K562 (cell line): ENCODE data around the gene ZMIZ1. TPM values are rescaled to one million over a fixed set of nuclear protein-coding genes. Genes with fewer than 3 reads are reported as not detected.

Source experiments
- ATF3 ChIP-seq, 2 experiments: fragments of 450-650 bp in 1 of 2; sonication (generic) in 1 of 2; formaldehyde crosslinking in 1 of 2; IDR thresholded peaks in 1 of 2; conservative IDR thresholded peaks in 1 of 2; 2 replicates each; pipeline versions ENCODE4 v1.6.1 to v1.8.1; 2016 to 2023; ENCODE audit warnings: mild to moderate bottlenecking in 2 of 2, moderate library complexity in 2 of 2, inconsistent platforms in 1 of 2, missing genetic modification reagents in 1 of 2
- BCOR ChIP-seq: fragments of 450-650 bp; IDR thresholded peaks from 2 replicates; pipeline ENCODE4 v1.6.1; 2016
- CBFA2T3 ChIP-seq: fragments of 450-650 bp; IDR thresholded peaks from 2 replicates; pipeline ENCODE4 v1.6.1; 2017
- DEAF1 ChIP-seq: fragments of 450-650 bp; formaldehyde crosslinking; IDR thresholded peaks from 2 replicates; pipeline ENCODE4 v1.4.0; 2020; ENCODE audit warnings: mild to moderate bottlenecking, moderate library complexity
- ESRRA ChIP-seq: fragments of 450-650 bp; IDR thresholded peaks from 2 replicates; pipeline ENCODE4 v1.6.1; 2014; ENCODE audit warnings: low read depth, mild to moderate bottlenecking, moderate library complexity, borderline replicate concordance
- ETV1 ChIP-seq: fragments of 450-650 bp; conservative IDR thresholded peaks from 2 replicates; pipeline ENCODE4 v1.6.1; 2016; ENCODE audit warnings: missing genetic modification characterization, control low read depth, low read depth, missing compliant biosample characterization
- HNRNPL ChIP-seq: fragments of 200-400 bp; formaldehyde crosslinking; IDR thresholded peaks from 2 replicates; pipeline ENCODE4 v1.6.1; 2017; ENCODE audit warnings: low read depth, mild to moderate bottlenecking, low read length
- MEIS2 ChIP-seq: fragments of 450-650 bp; IDR thresholded peaks from 2 replicates; pipeline ENCODE4 v1.6.1; 2014; ENCODE audit warnings: mild to moderate bottlenecking; ENCODE audit not compliant: partially characterized antibody
- NBN ChIP-seq: fragments of 450-650 bp; IDR thresholded peaks from 2 replicates; pipeline ENCODE4 v1.6.1; 2016; ENCODE audit warnings: low read depth, mild to moderate bottlenecking
- NCOR1 ChIP-seq: fragments of 450-650 bp; IDR thresholded peaks from 2 replicates; pipeline ENCODE4 v1.6.1; 2016; ENCODE audit warnings: mild to moderate bottlenecking, moderate library complexity
- NELFE ChIP-seq: IDR thresholded peaks from 2 replicates; pipeline ENCODE4 v1.6.1; 2011; ENCODE audit warnings: mild to moderate bottlenecking; ENCODE audit not compliant: insufficient read depth, insufficient read length
- NONO ChIP-seq, 2 experiments: fragments of 200-400 bp in 1 of 2; fragments of 450-650 bp in 1 of 2; formaldehyde crosslinking in 1 of 2; IDR thresholded peaks; 2 replicates each; pipeline ENCODE4 v1.6.1; 2017; ENCODE audit warnings: low read depth in 2 of 2, mild to moderate bottlenecking in 2 of 2, moderate library complexity in 2 of 2, low read length in 1 of 2
- PML ChIP-seq: IDR thresholded peaks from 2 replicates; pipeline ENCODE4 v1.6.1; 2012; ENCODE audit warnings: low read length, inconsistent platforms
- POLR2G ChIP-seq: fragments of 200-400 bp; formaldehyde crosslinking; IDR thresholded peaks from 2 replicates; pipeline ENCODE4 v1.6.1; 2017; ENCODE audit warnings: low read depth, mild to moderate bottlenecking, antibody characterized with exemption, low read length, moderate library complexity
- SAFB ChIP-seq: fragments of 200-400 bp; formaldehyde crosslinking; IDR thresholded peaks from 2 replicates; pipeline ENCODE4 v1.6.1; 2017; ENCODE audit warnings: low read depth, low read length, borderline replicate concordance
- SMARCC2 ChIP-seq: fragments of 450-650 bp; IDR thresholded peaks from 2 replicates; pipeline ENCODE4 v1.6.1; 2017; ENCODE audit warnings: antibody characterized with exemption, moderate library complexity, mild to moderate bottlenecking, low read depth
- SRSF9 ChIP-seq: fragments of 200-400 bp; formaldehyde crosslinking; IDR thresholded peaks from 2 replicates; pipeline ENCODE4 v1.6.1; 2017; ENCODE audit warnings: low read depth, low read length, borderline replicate concordance
- THRB ChIP-seq: fragments of 450-650 bp; formaldehyde crosslinking; conservative IDR thresholded peaks from 2 replicates; pipeline ENCODE4 v1.4.0; 2022; ENCODE audit warnings: mild to moderate bottlenecking, missing genetic modification characterization
- ZNF134 ChIP-seq: fragments of 250-450 bp; sonication (Bioruptor Pico); conservative IDR thresholded peaks from 2 replicates; pipeline ENCODE4 v1.4.0; 2020
- ZNF175 ChIP-seq: fragments of 200-800 bp; sonication (Bioruptor generic); IDR thresholded peaks from 2 replicates; pipeline ENCODE4 v1.6.1; 2016; ENCODE audit warnings: low read depth, mild to moderate bottlenecking, missing genetic modification characterization, missing compliant biosample characterization
- ZNF395 ChIP-seq: fragments of 200-800 bp; sonication (Bioruptor generic); IDR thresholded peaks from 2 replicates; pipeline ENCODE4 v1.6.1; 2017; ENCODE audit warnings: missing genetic modification characterization, missing compliant biosample characterization
- ZNF431 ChIP-seq: sonication (generic); formaldehyde crosslinking; IDR thresholded peaks from 2 replicates; pipeline ENCODE4 v1.8.0; 2022; ENCODE audit warnings: mild to moderate bottlenecking, missing genetic modification reagents
- ZSCAN29 ChIP-seq: fragments of 450-650 bp; IDR thresholded peaks from 2 replicates; pipeline ENCODE4 v1.6.1; 2017
- polyA plus RNA-seq, 8 experiments: library from polyadenylated mRNA; depleted of rRNA in 4 of 8; stranded (reverse) in 5 of 8; unstranded in 3 of 8; fragments of >200 nt; fragmentation: Nextera tagmentation in 2 of 8; fragmentation: Illumina TruSeq in 1 of 8; extraction: Ambion mirVana in 2 of 8; extraction: Trizol in 1 of 8; gene quantifications; 2 replicates each; pipeline versions ENCODE4 v1.2.1 to v1.2.3, GENCODE V29; 2011 to 2014; ENCODE audit warnings: inconsistent platforms in 1 of 8, missing spikeins in 1 of 8
- total RNA-seq, 7 experiments: library from RNA; depleted of rRNA in 6 of 7; stranded (reverse); fragments of >200 nt in 6 of 7; fragmentation: Illumina TruSeq in 2 of 7; extraction: Trizol in 2 of 7; gene quantifications; 2 replicates each; pipeline versions ENCODE4 v1.2.1 to v1.2.3, GENCODE V29; 2011 to 2021; ENCODE audit warnings: low replicate concordance in 1 of 7
- TF ChIP-seq, protein P1 (sequence below): sonication (generic); formaldehyde crosslinking; IDR thresholded peaks from 2 replicates; pipeline ENCODE4 v1.9.0; 2022; ENCODE audit warnings: mild to moderate bottlenecking, missing genetic modification reagents

Gene ZMIZ1
- total and polyA plus RNA-seq, 9 of the 15 experiments (the other 6 are each of a cell fraction or from before 2014, with no cell fraction given) = 1.0 to 37.3 (median 4.3) TPM

DNA sequence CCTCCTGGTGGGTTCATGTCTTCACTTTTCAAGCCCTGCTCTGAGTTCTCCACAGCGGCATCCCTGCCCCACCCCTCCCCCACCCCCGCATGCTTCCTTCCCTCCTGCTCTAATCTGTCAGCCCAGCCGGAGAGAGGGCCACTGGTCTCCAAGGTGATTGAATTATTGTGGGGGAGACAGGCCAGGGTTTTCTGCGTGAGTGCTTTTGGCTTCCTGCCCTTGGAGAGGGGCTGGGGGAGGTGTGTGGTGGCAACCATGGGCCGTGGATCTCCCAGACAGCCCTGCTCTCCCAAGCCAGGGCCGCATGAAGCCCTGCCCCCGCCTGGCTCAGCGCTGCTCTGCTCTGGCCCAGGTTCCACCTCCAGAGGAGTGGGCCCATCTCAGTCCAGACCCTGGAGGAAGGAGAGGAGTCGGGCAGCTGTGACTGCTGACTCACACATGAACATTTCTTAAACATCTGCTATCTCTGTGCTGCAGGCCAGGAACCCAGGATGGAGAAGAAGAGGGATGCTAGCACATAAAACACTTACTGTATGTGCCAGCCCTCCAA lies 109.9 kb downstream of the ZMIZ1 start (continued):
- TF ChIP-seq ZNF395 (peak; percentile 97), MEIS2 (peak; percentile 92), ZNF134 (0 out of 2 replicates have a peak, but pooled peaks have one; percentile 34), THRB (CRISPR knock-in tag) (peak; percentile 86), ZNF431 (no peak), PML (peak; percentile 97), CBFA2T3 (peak; percentile 98), NBN (peak; percentile 93), BCOR (peak; percentile 82), ZNF175 (CRISPR knock-in tag) (peak; percentile 75; the same call in 1 of the 2 replicates), ZSCAN29 (no peak), SMARCC2 (peak; percentile 98), SAFB (no peak), ETV1 (tag) (peak; percentile 98), NELFE (no peak), SRSF9 (no peak), ATF3 (IDR thresholded peaks at IDR 0.05) (peak; percentile 95), ATF3 (CRISPR knock-in tag; conservative IDR thresholded peaks at IDR 0.05) (peak; percentile 21; the same call in 1 of the 2 replicates), ESRRA (peak; percentile 66), HNRNPL (no peak), NONO (IDR thresholded peaks at IDR 0.05; ENCODE audit: low read depth in 2 of 2, low read length in 1 of 2) (peak in 1 of 2 experiments; percentile 44; a peak in 2 of 4 replicates), DEAF1 (CRISPR knock-in tag) (peak; percentile 39; the same call in 1 of the 2 replicates), NCOR1 (peak; percentile 97), POLR2G (peak; percentile 60)
- TF ChIP-seq, protein P1, sequence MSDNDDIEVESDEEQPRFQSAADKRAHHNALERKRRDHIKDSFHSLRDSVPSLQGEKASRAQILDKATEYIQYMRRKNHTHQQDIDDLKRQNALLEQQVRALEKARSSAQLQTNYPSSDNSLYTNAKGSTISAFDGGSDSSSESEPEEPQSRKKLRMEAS = peak; percentile 92
